Transverse colon (tissue), 4 donors: Measurements from ENCODE around the gene CASK.
A peak's percentile ranks its signal among the peaks of the same experiment; 100 is the strongest.

Experiments used
- EP300 ChIP-seq: sonication (generic); formaldehyde crosslinking; IDR thresholded peaks from one replicate; pipeline ENCODE4 v1.6.1; 2017; ENCODE audit warnings: antibody characterized with exemption, low read depth
- POLR2A ChIP-seq: fragments of 450-650 bp; IDR thresholded peaks from one replicate; pipeline ENCODE4 v1.6.1; 2016; ENCODE audit warnings: antibody characterized with exemption, mild to moderate bottlenecking, moderate library complexity
- POLR2AphosphoS5 ChIP-seq, 3 donors: sonication (generic); formaldehyde crosslinking; IDR thresholded peaks; one replicate each; pipeline ENCODE4 v1.6.1; 2016; ENCODE audit warnings: antibody characterized with exemption in 3 of 3
- TF ChIP-seq, protein P1 (sequence below), 5 experiments: fragments of 200-600 bp in 3 of 5; fragments of 450-650 bp in 2 of 5; sonication (generic) in 3 of 5; IDR thresholded peaks; 1 replicate in 2 of 5; 2 replicates in 3 of 5; pipeline ENCODE4 v1.5.1; 2016 to 2017; ENCODE audit warnings: antibody characterized with exemption in 5 of 5, inconsistent platforms in 3 of 5, mild to moderate bottlenecking in 2 of 5, moderate library complexity in 1 of 5

DNA sequence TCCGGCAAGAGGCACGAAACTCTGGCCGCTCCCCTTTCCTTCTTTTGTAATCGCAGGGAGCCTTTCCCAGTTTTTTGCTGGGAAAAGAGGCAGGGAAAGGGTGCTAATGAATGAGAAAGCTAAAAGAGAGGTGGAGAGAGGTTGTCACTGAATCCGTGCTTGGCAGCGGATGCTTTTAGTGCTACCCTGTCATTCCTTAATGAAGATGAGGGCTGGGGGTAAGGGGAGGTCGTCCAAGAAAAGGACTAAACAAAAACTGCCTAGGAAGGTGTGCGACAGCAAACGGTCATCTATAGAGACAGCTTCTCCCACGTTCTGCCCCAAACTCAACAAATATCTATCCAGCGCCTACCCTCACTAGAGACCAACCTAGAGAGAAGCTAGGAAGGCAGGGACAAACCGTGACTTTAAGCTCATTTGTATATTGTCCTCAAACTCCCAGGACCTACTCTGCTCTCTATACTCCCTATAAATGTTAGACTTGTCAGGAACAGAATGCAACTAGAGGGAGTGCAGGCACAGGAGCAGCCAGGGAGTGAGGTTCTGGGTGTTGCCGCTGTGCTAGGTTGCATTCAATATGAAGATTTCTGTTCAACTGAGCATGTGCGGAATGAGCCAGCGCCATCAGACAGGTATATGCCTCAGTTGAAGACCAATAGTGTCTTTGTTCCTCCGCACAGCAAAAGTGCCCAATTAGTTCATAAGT lies 777 bp upstream of the CASK start:
- TF ChIP-seq, protein P1, sequence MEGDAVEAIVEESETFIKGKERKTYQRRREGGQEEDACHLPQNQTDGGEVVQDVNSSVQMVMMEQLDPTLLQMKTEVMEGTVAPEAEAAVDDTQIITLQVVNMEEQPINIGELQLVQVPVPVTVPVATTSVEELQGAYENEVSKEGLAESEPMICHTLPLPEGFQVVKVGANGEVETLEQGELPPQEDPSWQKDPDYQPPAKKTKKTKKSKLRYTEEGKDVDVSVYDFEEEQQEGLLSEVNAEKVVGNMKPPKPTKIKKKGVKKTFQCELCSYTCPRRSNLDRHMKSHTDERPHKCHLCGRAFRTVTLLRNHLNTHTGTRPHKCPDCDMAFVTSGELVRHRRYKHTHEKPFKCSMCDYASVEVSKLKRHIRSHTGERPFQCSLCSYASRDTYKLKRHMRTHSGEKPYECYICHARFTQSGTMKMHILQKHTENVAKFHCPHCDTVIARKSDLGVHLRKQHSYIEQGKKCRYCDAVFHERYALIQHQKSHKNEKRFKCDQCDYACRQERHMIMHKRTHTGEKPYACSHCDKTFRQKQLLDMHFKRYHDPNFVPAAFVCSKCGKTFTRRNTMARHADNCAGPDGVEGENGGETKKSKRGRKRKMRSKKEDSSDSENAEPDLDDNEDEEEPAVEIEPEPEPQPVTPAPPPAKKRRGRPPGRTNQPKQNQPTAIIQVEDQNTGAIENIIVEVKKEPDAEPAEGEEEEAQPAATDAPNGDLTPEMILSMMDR (IDR thresholded peaks at IDR 0.05): no peak
- no peak for TF ChIP-seq EP300
- TF ChIP-seq POLR2A: no peak
- TF ChIP-seq POLR2AphosphoS5 (IDR thresholded peaks at IDR 0.05): peak in 2 of 3 donors; percentile 20 to 27
